KG1 (cell line): ENCODE data around the gene ARPC5.

Source experiments
- DNase-seq: peaks from one replicate; lab custom pipeline; 2025; lab: John Stamatoyannopoulos, UW

The ARPC5 gene

DNA sequence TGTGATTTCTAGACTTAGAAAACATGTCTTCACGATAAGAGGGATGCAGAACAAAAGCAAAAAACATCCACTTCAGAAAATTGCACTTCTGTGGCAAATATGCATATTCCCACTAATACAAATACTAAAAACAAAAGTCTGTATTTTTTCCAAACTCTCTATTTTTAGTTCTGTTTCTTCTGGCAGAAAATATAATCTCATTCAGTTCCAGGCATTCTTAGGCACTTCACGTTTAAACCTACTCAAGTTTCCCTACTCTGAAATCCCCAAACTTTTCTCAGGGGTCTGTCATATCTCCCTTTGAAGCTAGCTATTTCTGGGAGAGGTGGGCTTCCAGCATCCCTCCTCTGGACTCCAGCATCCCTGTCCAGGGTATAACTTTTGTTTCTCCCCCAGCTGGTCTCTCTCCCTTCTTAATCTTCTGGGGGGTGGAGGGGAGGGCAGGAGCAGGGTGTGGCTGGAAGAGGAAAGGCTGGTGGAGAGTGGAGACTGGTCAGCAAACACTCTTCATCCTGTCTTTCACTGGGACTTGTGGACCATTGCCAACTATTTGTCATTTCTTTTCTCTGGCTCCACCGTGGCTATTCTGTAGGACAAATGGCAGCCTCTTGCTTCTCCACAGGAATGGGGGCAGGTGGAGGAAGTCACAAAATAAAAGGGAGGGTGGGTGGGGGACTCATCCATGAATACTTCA lies 25.7 kb downstream of the ARPC5 start:
- no peak for DNase-seq

DNA sequence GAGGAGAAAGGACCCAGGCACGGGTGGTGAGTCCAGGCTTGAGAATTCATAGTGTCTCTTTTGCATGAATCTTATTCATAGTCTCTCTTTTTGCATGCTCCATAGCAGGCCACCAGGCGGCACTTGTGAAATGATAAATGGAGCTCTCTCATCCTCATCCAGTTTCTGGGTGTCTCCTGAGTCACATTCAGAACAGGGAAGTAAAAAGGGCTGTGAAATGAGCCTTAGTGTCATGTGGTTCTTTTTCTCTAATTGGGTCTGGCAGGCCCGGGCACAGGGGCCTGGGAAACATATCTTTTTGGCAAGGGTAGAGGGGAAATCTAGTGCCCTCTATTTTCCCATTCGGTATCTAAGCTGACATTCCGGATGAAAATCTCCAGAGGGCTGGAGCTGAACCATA lies 26.3 kb downstream of the ARPC5 start:
- no peak for DNase-seq

GRCh38 chr1:183607322-183607980 lies 28.1 kb downstream of the ARPC5 start:
- no peak for DNase-seq

DNA sequence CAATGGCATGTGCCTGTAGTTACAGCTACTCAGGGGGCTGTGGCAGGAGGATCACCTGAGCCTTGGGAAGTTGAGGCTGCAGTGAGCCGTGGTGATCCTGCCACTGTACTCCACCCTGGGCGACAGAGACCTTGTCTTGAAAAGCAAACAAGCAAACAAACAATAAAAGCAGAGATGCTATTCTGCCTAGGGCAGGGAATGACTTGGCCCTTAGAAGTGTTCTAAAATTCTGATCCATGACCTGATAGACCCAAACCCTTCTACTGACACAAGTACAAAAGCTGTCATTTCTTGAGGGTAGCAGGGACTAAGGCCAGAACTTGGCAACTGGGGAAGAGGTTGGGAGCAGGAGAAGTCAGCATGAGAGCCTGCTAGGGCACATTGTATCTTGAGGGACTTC lies 29.7 kb downstream of the ARPC5 start:
- no peak for DNase-seq

DNA sequence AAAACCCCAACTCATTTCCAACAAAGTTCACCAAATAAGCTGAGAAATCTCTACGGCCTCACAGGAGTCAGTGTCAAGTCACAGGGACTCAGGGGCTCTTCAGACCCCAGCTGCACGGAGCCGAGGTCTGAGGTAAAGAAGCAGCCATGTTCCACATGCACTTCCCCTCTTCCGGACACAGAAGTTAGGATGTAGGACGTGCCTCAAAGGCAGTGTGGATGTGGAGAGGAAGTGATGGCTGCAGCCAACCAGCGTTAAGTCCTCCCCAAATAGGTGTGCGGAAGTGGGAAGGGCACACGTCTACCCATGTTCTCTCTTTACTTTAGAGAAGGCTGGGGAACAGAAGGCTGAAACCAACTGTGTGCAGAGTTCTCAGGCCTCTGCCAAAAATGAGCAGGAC lies 30.8 kb downstream of the ARPC5 start:
- no peak for DNase-seq

- DNase-seq = peak; percentile 18
Measured at GRCh38 chr1:183604038-183604808, 31.4 kb downstream of the ARPC5 start.

- DNase-seq = no peak
Measured at GRCh38 chr1:183602510-183602909, 33.1 kb downstream of the ARPC5 start.

- DNase-seq = no peak
Measured at GRCh38 chr1:183600634-183601033, 34.9 kb downstream of the ARPC5 start.

DNA sequence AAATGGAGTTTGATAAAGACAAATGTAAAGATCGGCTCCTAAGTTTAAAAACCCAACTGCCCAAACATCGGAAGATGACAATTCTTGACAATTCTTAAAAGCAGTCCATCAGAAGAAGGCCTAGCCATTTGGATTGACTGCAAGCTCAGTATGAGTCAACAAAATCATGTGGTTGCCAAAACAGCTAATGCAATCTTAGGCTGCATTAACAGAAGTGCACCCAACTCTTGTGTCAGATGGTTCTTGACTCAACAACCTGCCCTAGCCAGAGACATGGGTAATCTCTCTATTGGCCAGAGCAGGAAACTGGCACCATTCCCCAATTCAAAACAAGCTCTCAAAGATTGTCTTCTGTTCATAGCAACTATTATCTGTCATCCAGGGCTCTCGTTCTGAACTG lies 35.4 kb downstream of the ARPC5 start:
- DNase-seq = no peak

DNA sequence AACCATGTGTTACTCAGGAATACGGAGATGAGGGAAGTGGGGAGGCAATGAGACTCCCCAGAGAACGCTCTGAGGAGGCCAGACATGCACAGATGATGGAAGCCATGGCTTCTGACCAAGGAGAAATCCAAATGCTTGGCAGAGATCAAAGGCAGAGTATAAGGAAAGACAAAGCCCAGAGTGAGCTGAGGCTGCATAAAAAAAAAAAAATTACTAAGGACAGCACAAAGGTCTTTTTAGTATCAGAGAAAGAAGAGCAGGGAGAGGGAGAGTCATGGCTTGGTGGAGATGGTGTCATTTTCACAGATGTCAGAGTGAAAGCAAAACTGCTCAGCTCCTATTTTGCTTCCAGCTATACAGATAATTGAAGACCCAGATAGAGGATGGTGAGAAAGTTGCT lies 37.2 kb downstream of the ARPC5 start:
- no peak for DNase-seq

GRCh38 chr1:183597656-183598347 lies 37.8 kb downstream of the ARPC5 start:
- DNase-seq = no peak

- DNase-seq = no peak
Measured at GRCh38 chr1:183596500-183596899, 39.1 kb downstream of the ARPC5 start.

DNA sequence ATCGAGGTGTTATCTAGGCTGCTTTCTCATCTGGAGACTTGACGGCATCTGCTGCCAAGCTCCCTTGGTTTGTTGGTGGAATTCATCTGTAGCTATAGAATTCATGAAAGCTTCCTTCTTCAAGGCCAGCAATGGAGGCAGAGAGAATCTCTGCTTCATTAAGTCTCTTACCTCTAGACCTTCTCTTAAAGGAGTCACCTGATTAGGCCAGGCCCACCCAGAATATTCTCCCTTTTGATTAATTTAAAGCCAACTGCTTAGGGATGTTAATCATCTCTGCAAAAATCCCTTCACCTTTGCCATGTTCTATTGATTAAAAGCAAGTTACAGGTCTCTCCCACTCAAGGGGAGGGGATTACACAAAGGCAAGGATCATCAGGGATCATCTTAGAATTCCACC lies 40.0 kb downstream of the ARPC5 start:
- DNase-seq = no peak

DNA sequence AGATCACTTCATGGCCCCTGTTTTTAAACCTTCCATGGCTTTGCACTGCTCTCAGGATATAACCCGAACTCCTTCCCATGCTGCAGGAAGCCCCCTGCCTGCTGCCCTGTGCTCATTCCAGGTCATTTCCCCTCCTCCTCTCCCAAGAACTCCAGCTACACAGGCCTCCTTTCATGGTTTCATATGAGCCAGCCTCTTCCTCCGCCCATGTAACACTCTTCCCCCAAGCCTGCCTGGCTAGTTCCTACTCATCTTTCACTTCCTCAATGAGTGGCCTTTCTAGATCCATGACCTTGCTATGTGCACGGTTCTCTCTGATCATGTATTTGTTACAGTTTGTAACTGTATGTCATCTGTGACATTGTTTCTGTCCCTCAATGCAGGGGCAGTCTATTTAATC lies 42.2 kb downstream of the ARPC5 start:
- DNase-seq = no peak

DNA sequence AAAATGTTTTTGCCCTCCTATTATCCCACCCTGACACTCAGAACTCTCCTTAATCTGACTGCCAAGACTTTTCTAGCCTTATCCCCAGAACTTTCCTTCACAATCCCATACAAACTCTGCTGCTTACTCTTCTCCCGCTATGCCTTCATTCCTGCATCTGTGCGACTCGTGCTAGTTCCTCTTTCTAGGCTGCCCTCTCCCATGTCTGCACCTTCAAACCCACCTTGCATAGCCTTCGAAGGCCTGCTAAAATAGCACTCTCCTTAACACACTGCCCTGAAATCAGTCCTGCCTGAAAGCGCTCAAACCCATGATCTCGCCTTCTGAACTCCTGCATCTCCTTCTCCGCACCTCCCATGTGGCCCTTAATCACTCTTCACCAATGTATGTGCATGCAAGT lies 42.9 kb downstream of the ARPC5 start:
- DNase-seq = no peak

GRCh38 chr1:183590244-183591191 lies 45.1 kb downstream of the ARPC5 start, which contains the start of gene NCF2:
TSS of gene NCF2 (minus strand) at chr1:183590459. CDS start at chr1:183590329, 130 bp downstream.
- peak; percentile 75 for DNase-seq

DNA sequence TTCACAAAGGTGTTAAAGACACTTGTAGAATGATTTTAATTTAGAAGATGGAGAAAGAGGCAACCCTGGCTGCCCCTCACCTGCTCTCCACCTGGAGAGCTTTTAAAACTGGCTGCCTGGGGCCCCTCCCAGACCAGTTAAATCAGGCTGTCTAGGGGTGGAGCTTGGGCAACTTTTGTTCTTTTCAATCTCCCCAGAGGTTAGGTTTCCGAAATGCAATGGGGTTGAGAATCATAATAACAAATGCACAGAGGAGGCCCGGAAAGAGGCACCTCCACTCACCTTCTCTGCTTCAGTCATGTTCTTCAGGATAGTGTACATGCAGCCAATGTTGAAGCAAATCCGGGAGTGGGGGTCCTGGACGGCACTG lies 45.7 kb downstream of the ARPC5 start:
- no peak for DNase-seq

DNA sequence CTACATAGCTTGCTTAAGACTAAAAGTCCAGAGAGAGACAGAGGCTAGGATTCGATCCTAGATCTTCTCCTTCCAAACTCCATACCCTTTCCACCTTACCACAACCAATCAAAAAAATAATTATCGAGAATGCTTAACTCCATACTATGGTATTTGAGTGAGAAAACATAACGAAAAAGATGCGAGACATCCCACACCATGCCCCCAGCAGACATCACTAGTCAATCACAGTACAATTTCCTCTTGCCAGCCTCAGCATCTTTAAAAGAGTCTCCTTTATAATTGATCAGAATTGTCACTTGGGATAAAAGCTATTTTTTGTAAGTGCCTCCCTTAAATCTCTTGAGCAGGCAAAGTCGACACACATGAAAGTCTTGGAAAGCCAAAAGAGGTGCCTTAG lies 46.2 kb downstream of the ARPC5 start:
- DNase-seq = no peak

GRCh38 chr1:183588827-183589226 lies 46.8 kb downstream of the ARPC5 start:
- no peak for DNase-seq

- DNase-seq = no peak
Measured at GRCh38 chr1:183586926-183587325, 48.7 kb downstream of the ARPC5 start.

DNA sequence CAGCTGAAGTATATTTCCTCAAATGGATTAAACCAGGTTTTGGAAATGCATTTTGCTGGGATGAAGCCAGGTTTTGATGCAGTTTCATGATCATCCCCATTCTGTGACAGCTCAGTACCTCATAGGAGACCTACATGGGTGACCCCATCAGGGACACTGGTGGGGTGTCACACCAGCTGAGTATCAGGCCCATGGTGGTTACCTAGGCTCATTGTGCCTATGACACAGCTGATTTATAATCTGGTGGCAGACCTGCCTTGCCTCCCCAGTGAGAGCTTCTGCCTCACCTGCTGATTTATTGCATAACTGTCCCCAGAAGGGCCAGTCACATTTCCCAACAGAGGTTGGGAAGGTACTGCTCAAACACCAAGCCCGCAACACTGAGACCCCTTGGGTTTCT lies 49.1 kb downstream of the ARPC5 start:
- no peak for DNase-seq
